HepG2 (cell line): Measurements from ENCODE around the gene GTF2H3. TPM values are rescaled to one million over a fixed set of nuclear protein-coding genes. Genes with fewer than 3 reads are reported as not detected.

Experiments used
- DNMT3B ChIP-seq: conservative IDR thresholded peaks from 2 replicates; pipeline ENCODE4 v1.6.1; 2016; ENCODE audit warnings: missing biosample characterization, control low read depth
- EZH2 ChIP-seq: conservative IDR thresholded peaks from 2 replicates; pipeline ENCODE4 v1.6.1; 2012; ENCODE audit warnings: mild to moderate bottlenecking, low read depth, low read length, moderate library complexity
- HNRNPUL1 ChIP-seq: fragments of 200-400 bp; formaldehyde crosslinking; IDR thresholded peaks from 2 replicates; pipeline ENCODE4 v1.6.1; 2017; ENCODE audit warnings: low read depth, mild to moderate bottlenecking, low read length, moderate library complexity
- IRF2 ChIP-seq: IDR thresholded peaks from 2 replicates; pipeline ENCODE4 v1.6.1; 2018; ENCODE audit warnings: missing genetic modification reagents, missing compliant biosample characterization
- KMT2B ChIP-seq: IDR thresholded peaks from 2 replicates; pipeline ENCODE4 v1.6.1; 2016; ENCODE audit warnings: missing genetic modification reagents, missing compliant biosample characterization
- MEIS2 ChIP-seq: sonication (generic); formaldehyde crosslinking; IDR thresholded peaks from 2 replicates; pipeline ENCODE4 v1.9.0; 2021; ENCODE audit warnings: mild to moderate bottlenecking, missing genetic modification reagents
- MXD4 ChIP-seq: IDR thresholded peaks from 2 replicates; pipeline ENCODE4 v1.6.1; 2016; ENCODE audit warnings: mild to moderate bottlenecking, missing biosample characterization, missing genetic modification reagents
- NFE2L1 ChIP-seq: sonication (generic); formaldehyde crosslinking; IDR thresholded peaks from 2 replicates; pipeline ENCODE4 v1.4.0; 2020; ENCODE audit warnings: missing genetic modification reagents, mild to moderate bottlenecking, borderline replicate concordance
- RAD21 ChIP-seq: fragments of 450-650 bp; formaldehyde crosslinking; IDR thresholded peaks from 2 replicates; pipeline ENCODE4 v1.5.0; 2020; ENCODE audit warnings: mild to moderate bottlenecking
- RFXAP ChIP-seq: sonication (generic); formaldehyde crosslinking; IDR thresholded peaks from 2 replicates; pipeline ENCODE4 v1.4.0; 2020; ENCODE audit warnings: missing genetic modification reagents, borderline replicate concordance
- SMC3 ChIP-seq: IDR thresholded peaks from 2 replicates; pipeline ENCODE4 v1.6.1; 2011; ENCODE audit warnings: low read length, improper control_type of control experiment
- SRSF4 ChIP-seq: fragments of 200-400 bp; formaldehyde crosslinking; IDR thresholded peaks from one replicate; pipeline ENCODE4 v1.6.1; 2018; ENCODE audit warnings: mild to moderate bottlenecking, low read depth, low read length, moderate library complexity; ENCODE audit not compliant: poor library complexity, severe bottlenecking
- TBX3 ChIP-seq: fragments of 450-650 bp; IDR thresholded peaks from 2 replicates; pipeline ENCODE4 v1.6.1; 2017; ENCODE audit warnings: antibody characterized with exemption, mild to moderate bottlenecking, inconsistent platforms, borderline replicate concordance
- WIZ ChIP-seq: sonication (generic); formaldehyde crosslinking; IDR thresholded peaks from 2 replicates; pipeline ENCODE4 v1.5.1; 2020; ENCODE audit warnings: mild to moderate bottlenecking, missing genetic modification reagents
- ZNF350 ChIP-seq: sonication (generic); formaldehyde crosslinking; IDR thresholded peaks from 2 replicates; pipeline ENCODE4 v1.4.0; 2020; ENCODE audit warnings: mild to moderate bottlenecking, low read depth, missing genetic modification reagents, borderline replicate concordance
- ZNF441 ChIP-seq: sonication (generic); formaldehyde crosslinking; IDR thresholded peaks from 2 replicates; pipeline ENCODE4 v1.7.0; 2021; ENCODE audit warnings: missing genetic modification reagents, borderline replicate concordance
- ZSCAN9 ChIP-seq: IDR thresholded peaks from 2 replicates; pipeline ENCODE4 v1.6.1; 2016; ENCODE audit warnings: borderline replicate concordance
- polyA plus RNA-seq, 8 experiments: library from polyadenylated mRNA; depleted of rRNA in 3 of 8; stranded (reverse) in 7 of 8; unstranded in 1 of 8; fragments of >200 nt; fragmentation: Illumina TruSeq in 4 of 8; extraction: Trizol in 4 of 8; gene quantifications; 2 replicates each; pipeline versions ENCODE4 v1.2.1 to v1.2.3, GENCODE V29; 2011 to 2016; ENCODE audit warnings: low read depth in 4 of 8, missing spikeins in 1 of 8, mixed read lengths in 1 of 8; ENCODE audit not compliant: insufficient read depth in 1 of 8
- total RNA-seq, 5 experiments: library from RNA; depleted of rRNA; stranded (reverse); fragments of >200 nt; fragmentation: Illumina TruSeq; extraction: Trizol; gene quantifications; 2 replicates each; pipeline ENCODE4 v1.2.3, GENCODE V29; 2016; ENCODE audit warnings: low read depth in 1 of 5
- TF ChIP-seq, protein P1 (sequence below): sonication (generic); formaldehyde crosslinking; IDR thresholded peaks from 2 replicates; pipeline ENCODE4 v1.8.0; 2022; ENCODE audit warnings: low read depth, missing genetic modification reagents
- TF ChIP-seq, protein P2 (sequence below): sonication (generic); formaldehyde crosslinking; IDR thresholded peaks from 2 replicates; pipeline ENCODE4 v1.4.0; 2020; ENCODE audit warnings: low read depth, mild to moderate bottlenecking, missing genetic modification reagents
- TF ChIP-seq, protein P3 (sequence below): sonication (generic); formaldehyde crosslinking; IDR thresholded peaks from 2 replicates; pipeline ENCODE4 v1.8.0; 2022; ENCODE audit warnings: missing genetic modification reagents, mild to moderate bottlenecking, moderate library complexity, borderline replicate concordance
- TF ChIP-seq, protein P4 (sequence below): sonication (generic); formaldehyde crosslinking; IDR thresholded peaks from 2 replicates; pipeline ENCODE4 v1.5.1; 2020; ENCODE audit warnings: mild to moderate bottlenecking, missing genetic modification reagents, borderline replicate concordance

GTF2H3 gene
- total and polyA plus RNA-seq, 2 of the 13 experiments (the other 11 are each of a cell fraction or from before 2014, with no cell fraction given) = 35.8 to 58.8 TPM

DNA sequence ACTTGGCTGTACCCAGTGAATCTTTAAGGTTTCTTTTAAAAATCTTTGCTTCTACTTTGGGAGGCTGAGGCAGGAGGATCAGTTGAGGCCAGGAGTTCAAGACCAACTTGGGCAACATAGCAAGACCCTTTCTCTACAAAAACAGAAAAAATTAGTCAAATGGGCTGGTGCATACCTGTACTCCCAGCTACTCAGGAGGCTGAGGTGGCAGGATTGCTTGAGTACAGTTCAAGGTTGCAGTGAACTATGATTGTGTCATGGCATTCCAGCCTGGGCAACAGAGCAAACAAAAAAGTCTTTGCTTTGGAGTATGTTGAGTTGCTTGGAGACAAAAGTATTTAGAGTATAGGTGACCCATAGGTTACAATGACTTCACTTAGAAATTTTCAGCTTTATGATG is 37.9 kb upstream of the GTF2H3 start (continued):
- TF ChIP-seq, protein P1, sequence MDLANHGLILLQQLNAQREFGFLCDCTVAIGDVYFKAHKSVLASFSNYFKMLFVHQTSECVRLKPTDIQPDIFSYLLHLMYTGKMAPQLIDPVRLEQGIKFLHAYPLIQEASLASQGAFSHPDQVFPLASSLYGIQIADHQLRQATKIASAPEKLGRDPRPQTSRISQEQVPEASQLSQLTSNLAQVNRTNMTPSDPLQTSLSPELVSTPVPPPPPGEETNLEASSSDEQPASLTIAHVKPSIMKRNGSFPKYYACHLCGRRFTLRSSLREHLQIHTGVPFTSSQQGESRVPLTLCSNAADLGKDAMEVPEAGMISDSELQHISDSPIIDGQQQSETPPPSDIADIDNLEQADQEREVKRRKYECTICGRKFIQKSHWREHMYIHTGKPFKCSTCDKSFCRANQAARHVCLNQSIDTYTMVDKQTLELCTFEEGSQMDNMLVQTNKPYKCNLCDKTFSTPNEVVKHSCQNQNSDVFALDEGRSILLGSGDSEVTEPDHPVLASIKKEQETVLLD (CRISPR knock-in tag) = no peak
- 0 out of 2 replicates have a peak, but pooled peaks have one; percentile 31 for TF ChIP-seq RFXAP (CRISPR knock-in tag)
- no peak for TF ChIP-seq ZNF350 (CRISPR knock-in tag)
- no peak for TF ChIP-seq WIZ (CRISPR knock-in tag)
- peak; percentile 73; the same call in 1 of the 2 replicates for TF ChIP-seq ZSCAN9
- peak; percentile 40; the same call in 1 of the 2 replicates for TF ChIP-seq KMT2B (CRISPR knock-in tag)
- no peak for TF ChIP-seq MXD4 (CRISPR knock-in tag)
- TF ChIP-seq ZNF441 = no peak
- TF ChIP-seq HNRNPUL1 = no peak
- TF ChIP-seq DNMT3B (CRISPR knock-in tag) = no peak
- TF ChIP-seq, protein P2, sequence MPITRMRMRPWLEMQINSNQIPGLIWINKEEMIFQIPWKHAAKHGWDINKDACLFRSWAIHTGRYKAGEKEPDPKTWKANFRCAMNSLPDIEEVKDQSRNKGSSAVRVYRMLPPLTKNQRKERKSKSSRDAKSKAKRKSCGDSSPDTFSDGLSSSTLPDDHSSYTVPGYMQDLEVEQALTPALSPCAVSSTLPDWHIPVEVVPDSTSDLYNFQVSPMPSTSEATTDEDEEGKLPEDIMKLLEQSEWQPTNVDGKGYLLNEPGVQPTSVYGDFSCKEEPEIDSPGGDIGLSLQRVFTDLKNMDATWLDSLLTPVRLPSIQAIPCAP (CRISPR knock-in tag) = no peak
- TF ChIP-seq NFE2L1 (CRISPR knock-in tag) = no peak
- TF ChIP-seq MEIS2 (CRISPR knock-in tag) = no peak
- TF ChIP-seq SRSF4 = no peak
- TF ChIP-seq IRF2 (CRISPR knock-in tag) = 0 out of 2 replicates have a peak, but pooled peaks have one; percentile 39
- TF ChIP-seq RAD21 (CRISPR knock-in tag) = no peak
- TF ChIP-seq, protein P3, sequence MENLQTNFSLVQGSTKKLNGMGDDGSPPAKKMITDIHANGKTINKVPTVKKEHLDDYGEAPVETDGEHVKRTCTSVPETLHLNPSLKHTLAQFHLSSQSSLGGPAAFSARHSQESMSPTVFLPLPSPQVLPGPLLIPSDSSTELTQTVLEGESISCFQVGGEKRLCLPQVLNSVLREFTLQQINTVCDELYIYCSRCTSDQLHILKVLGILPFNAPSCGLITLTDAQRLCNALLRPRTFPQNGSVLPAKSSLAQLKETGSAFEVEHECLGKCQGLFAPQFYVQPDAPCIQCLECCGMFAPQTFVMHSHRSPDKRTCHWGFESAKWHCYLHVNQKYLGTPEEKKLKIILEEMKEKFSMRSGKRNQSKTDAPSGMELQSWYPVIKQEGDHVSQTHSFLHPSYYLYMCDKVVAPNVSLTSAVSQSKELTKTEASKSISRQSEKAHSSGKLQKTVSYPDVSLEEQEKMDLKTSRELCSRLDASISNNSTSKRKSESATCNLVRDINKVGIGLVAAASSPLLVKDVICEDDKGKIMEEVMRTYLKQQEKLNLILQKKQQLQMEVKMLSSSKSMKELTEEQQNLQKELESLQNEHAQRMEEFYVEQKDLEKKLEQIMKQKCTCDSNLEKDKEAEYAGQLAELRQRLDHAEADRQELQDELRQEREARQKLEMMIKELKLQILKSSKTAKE (CRISPR knock-in tag) = 0 out of 2 replicates have a peak, but pooled peaks have one; percentile 30
- no peak for TF ChIP-seq EZH2
- TF ChIP-seq TBX3 = peak; percentile 82; the same call in 1 of the 2 replicates
- TF ChIP-seq, protein P4, sequence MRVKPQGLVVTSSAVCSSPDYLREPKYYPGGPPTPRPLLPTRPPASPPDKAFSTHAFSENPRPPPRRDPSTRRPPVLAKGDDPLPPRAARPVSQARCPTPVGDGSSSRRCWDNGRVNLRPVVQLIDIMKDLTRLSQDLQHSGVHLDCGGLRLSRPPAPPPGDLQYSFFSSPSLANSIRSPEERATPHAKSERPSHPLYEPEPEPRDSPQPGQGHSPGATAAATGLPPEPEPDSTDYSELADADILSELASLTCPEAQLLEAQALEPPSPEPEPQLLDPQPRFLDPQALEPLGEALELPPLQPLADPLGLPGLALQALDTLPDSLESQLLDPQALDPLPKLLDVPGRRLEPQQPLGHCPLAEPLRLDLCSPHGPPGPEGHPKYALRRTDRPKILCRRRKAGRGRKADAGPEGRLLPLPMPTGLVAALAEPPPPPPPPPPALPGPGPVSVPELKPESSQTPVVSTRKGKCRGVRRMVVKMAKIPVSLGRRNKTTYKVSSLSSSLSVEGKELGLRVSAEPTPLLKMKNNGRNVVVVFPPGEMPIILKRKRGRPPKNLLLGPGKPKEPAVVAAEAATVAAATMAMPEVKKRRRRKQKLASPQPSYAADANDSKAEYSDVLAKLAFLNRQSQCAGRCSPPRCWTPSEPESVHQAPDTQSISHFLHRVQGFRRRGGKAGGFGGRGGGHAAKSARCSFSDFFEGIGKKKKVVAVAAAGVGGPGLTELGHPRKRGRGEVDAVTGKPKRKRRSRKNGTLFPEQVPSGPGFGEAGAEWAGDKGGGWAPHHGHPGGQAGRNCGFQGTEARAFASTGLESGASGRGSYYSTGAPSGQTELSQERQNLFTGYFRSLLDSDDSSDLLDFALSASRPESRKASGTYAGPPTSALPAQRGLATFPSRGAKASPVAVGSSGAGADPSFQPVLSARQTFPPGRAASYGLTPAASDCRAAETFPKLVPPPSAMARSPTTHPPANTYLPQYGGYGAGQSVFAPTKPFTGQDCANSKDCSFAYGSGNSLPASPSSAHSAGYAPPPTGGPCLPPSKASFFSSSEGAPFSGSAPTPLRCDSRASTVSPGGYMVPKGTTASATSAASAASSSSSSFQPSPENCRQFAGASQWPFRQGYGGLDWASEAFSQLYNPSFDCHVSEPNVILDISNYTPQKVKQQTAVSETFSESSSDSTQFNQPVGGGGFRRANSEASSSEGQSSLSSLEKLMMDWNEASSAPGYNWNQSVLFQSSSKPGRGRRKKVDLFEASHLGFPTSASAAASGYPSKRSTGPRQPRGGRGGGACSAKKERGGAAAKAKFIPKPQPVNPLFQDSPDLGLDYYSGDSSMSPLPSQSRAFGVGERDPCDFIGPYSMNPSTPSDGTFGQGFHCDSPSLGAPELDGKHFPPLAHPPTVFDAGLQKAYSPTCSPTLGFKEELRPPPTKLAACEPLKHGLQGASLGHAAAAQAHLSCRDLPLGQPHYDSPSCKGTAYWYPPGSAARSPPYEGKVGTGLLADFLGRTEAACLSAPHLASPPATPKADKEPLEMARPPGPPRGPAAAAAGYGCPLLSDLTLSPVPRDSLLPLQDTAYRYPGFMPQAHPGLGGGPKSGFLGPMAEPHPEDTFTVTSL (CRISPR knock-in tag) = 0 out of 2 replicates have a peak, but pooled peaks have one; percentile 36
- peak; percentile 49 for TF ChIP-seq SMC3
